ENCODE measurements around the gene PLA1A. TPM values are rescaled to one million over a fixed set of nuclear protein-coding genes. Genes with fewer than 3 reads are reported as not detected.
A peak's percentile ranks its signal among the peaks of the same experiment; 100 is the strongest.

Gene PLA1A
- total RNA-seq, 1 experiment from 2014 or later = not detected

DNA sequence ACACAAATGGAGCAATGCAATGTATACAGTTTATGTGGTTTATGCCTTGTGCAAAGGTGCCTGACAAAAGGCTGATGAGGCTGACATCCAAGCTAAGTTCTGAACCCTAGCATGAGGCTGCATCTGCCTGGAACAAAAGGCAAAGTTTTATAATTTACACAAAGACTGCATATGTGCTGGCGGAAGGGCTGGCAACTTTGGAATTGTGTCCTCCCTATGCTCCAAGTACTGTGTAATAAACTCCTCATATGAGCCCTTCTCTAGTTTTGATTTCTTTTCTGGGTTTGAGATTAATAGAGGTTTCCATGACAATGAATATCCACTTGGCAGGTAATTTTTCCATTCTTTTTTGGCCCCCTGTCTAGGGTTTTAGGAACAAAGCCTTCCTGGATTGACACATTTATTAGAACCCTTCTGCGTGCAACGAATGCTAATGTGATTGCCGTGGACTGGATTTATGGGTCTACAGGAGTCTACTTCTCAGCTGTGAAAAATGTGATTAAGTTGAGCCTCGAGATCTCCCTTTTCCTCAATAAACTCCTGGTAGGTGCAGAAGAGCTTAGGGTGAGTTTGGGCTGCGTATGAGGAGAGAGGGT, 10.8 kb downstream of the PLA1A start:
- no peak for DNase-seq (ENCODE audit: low spot score)

DNA sequence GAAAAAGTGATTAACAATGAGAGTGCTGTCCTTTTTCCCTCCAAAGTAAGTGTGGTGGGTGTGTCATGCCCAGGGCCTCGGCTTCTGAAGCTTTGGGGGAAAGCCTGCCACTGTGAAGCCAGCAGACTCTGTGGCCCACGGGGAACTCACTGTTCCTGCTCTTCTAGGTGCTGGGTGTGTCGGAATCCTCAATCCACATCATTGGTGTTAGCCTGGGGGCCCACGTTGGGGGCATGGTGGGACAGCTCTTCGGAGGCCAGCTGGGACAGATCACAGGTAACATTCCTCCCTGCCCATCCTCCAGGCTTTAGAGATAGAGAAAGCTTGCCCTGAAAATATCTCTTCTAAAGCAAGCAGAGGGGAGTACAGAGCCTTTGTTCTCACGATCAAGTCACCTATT, 11.6 kb downstream of the PLA1A start:
- DNase-seq (ENCODE audit: low spot score) = no peak

- no peak for DNase-seq (ENCODE audit: low spot score)
Measured at GRCh38 chr3:119611664-119612063, 14.0 kb downstream of the PLA1A start.

DNA sequence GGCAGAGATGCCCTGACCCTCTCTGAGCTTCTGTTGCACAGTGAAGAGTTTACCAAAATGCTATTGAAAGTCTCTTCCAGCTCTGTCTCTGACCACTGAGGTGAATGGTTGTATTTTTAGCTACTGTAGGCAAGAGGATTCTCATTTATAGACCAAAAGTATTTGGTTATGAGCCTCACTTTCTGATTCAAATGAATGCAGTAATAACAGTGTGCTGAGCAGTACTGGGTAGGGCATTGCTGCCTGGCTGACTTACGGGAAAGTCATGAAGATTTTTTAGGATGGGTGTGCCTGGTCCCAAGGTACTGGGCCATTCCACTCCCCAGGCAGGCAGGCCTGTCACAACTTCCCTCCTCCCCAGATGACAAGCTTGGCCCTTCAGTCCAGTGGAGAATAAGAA, 15.5 kb downstream of the PLA1A start:
- DNase-seq (ENCODE audit: low spot score) = no peak

DNA sequence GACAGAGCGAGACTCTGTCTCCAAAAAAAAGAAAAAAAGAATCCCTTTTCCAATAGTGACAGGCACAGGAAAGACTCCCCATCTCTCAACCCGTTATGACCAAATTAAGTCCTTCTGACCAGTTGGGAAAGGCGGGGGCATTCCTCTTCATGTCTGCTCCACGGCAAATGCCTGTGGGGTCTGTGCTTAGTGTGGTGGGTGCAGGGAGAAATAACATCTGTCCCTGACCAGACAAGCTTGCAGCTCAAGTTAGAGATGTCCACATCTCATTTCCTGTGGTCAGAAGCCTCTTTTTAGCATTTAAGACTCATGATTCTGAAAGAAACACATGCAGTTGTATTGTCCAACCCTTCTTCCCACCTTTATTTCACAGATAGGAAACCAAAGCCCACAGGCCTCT, 16.2 kb downstream of the PLA1A start:
- no peak for DNase-seq (ENCODE audit: low spot score)

DNA sequence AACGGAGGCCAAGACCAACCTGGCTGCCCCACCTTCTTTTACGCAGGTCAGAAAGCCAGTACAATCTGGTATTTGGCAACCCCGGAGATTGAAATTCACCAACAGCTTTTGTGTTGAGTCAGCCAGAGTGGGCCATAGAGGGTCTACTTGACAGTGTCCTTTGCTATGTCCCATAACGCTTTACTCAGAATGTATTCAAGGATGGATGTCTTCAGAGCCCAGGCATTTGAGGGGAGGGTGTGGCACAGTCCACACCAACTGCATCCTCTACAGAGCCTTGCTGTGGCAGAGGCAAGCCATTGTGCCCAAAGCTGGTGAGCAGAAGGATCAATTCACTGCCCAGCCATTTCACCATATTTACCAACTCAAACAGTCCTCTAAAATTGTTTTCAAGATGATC, 18.4 kb downstream of the PLA1A start:
- no peak for DNase-seq (ENCODE audit: low spot score)

DNA sequence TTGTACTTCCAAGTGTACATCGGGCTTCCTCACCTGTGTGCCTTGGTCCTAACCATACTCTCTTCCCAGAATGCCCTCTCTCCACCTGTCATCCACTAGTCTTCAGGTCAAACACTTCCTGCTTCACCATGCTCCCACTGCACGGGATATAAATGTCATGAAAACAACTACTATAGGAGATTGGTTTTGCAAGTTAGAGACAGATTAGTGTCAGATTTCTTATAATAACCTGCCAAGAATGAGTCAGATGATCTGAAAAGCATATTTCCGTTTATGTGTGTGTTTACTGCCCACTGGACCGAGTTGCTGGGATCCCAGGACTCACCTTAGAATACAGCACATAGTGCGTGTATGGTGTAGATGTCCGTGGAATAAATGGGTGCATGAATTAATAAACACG, 21.4 kb downstream of the PLA1A start:
- no peak for DNase-seq (ENCODE audit: low spot score)

DNA sequence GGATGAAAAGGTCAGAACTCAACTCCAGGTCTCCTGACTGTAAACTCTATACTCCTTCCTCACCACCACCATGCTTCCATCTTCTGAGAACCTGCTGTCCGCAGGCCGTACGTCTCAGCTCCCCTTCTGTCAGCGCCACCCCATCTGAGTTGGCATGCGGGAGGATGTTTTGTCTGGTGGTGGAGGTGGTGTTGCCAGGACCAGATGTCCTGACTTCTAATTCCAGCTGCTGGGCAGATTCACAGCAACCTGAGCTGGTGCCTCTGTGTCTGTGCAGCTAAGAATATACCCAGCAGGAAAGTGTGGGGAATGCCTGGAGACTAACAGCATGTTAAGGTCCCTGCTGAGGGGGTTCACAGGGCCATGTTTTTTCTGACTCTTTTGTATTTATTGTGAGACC, 23.2 kb downstream of the PLA1A start:
- DNase-seq (ENCODE audit: low spot score) = no peak

GRCh38 chr3:119624002-119624720, 26.5 kb downstream of the PLA1A start:
- DNase-seq (ENCODE audit: low spot score) = no peak

DNA sequence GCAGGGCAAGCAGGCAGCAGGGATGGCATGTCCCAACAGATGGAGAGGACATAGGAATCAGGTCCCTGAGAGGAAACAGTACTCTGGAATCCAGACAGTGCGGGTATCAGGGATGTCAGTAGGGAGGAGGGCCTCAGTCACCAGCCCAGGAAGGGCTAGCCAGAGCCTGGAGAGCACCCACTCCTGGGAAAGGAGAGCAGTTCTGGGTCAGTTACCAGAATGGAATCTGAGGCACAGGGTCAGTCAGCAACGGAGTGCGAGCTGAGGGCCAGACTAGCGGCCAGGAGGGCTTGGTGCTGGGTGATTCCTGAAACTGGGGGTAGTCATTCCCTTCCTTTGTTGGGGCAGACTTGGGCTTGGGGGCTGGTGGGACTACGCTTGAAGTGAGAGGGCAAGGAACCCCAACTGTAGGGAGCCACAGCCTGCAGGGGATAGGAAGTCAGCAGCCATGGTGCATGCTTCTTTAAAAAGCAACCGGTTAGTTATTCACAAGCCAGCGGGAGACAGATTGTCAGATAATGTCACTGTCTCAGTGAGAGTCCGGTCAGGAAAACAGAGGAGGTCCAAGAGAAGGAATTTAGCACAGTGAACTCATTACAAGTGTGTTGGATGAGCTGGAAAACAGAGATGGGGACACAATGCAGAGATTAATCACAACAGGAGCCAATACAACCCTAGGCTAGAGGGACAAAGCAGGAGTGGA, 27.9 kb downstream of the PLA1A start:
- DNase-seq (ENCODE audit: low spot score) = no peak

DNA sequence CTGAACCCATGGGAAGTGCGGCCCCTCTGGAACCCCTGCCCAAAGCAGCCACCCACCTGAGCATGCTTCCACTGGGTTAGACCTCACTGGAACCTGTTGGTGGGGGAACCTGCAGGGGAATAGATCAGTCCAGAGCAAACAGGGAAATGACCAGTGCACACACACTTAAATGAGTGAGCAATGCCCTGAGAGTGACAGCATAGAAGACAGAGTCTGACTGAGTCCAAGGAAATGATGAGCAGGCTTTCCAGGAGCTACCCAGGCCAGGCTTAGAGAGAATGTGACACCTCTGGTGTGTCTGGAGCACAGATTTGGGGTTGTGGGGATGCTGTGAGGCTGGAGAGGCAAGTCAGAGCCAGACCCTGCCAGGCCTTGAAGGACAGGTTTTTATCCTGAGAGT, 28.5 kb downstream of the PLA1A start:
- no peak for DNase-seq (ENCODE audit: low spot score)

DNA sequence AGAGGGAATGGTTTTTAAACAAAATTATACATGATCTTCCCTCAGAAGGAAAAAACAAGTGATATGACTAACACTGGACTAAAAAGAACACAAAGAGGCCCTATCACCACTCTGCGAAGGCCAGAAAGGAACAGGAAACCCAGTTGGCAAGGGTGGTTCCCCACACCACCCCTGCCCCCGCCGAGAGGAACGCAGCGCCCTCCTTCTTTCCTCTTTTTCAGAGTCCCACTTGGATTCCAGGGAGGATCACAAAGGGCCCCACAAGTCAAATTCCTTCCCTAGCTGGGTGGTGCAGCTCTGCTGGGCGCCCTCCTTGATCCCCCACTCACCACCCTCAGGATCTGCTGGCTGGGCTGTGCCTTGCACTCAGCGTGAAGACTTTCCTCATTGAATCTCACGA, 29.8 kb downstream of the PLA1A start:
- DNase-seq (ENCODE audit: low spot score) = no peak

DNA sequence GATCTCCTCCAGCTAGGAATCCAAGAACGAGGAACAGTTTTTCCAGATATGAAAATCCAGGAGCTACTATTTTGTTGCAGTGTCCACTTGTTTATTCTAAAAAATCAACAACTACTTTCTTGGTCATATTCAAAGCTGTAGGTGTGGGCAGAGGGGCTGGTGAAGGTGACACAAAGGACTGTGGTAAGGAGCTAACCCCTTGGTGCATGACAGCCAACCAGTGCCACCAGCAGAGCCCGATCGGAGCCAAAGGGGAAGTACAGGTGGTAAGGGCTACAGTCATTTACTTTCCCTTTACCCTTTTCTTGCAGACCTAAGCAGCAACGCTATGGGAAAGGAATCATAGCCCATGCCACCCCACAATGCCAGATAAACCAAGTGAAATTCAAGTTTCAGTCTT, 30.7 kb downstream of the PLA1A start:
- DNase-seq (ENCODE audit: low spot score) = no peak

DNA sequence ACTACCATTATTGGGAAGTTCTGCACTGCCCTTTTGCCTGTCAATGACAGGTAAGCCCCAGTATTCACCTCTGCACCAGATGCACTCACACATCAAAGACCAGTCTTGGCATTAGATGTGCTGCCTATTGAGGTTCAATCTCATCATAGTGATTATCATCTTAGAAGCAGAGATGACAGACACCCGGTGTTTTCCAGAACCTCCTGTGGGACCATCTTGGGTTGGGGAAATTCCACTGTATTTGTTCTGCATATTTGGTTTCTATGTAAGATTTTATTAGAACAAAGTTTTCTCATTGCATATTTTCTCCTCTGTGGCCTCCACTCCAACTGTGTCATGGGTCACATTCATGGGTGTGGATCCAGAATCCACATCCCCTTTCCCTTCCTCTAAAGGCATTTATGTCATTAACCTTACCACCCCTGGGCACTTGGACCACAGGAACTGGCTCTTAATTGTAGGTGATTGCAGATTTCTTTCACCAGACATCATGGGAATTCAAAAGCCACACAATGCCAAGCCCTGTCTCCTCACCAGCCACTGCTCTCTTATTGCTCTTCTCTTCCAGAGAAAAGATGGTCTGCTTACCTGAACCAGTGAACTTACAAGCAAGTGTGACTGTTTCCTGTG, 31.2 kb downstream of the PLA1A start:
- no peak for DNase-seq (ENCODE audit: low spot score)

GRCh38 chr3:119630128-119630879, 32.6 kb downstream of the PLA1A start:
- DNase-seq (ENCODE audit: low spot score) = no peak

DNA sequence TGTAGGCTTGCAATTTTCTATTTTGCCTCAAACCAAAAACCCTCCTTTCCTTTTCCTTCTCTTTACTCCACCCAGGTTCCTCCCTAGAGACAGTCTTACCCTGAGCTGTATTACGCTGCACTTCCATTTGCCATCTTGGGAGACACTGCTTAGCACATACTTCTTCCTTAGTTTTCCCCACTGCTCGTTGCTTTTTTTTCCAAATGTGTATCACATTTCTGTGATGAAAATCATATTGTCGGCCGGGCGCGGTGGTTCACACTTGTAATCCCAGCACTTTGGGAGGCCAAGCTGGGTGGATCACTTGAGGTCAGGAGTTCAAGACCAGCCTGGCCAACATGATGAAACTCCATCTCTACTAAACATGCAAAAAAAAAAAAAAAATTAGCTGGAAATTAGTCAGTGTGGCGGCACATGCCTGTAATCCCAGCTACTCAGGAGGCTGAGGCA, 33.2 kb downstream of the PLA1A start:
- DNase-seq (ENCODE audit: low spot score) = no peak

- no peak for DNase-seq (ENCODE audit: low spot score)
Measured at GRCh38 chr3:119631516-119631915, 33.8 kb downstream of the PLA1A start.

GRCh38 chr3:119632216-119632615, 34.5 kb downstream of the PLA1A start:
- no peak for DNase-seq (ENCODE audit: low spot score)

GRCh38 chr3:119632829-119633228, 35.1 kb downstream of the PLA1A start:
- no peak for DNase-seq (ENCODE audit: low spot score)

GRCh38 chr3:119635719-119636118, 38.0 kb downstream of the PLA1A start:
- DNase-seq (ENCODE audit: low spot score) = no peak

- peak; percentile 39 for DNase-seq (ENCODE audit: low spot score)
Measured at GRCh38 chr3:119636249-119636648, 38.6 kb downstream of the PLA1A start.

Data from A172 (cell line).